Neural progenitor cell (in vitro differentiated cells): Measurements from ENCODE around the gene ETFBKMT. TPM values are rescaled to one million over a fixed set of nuclear protein-coding genes. Genes with fewer than 3 reads are reported as not detected.
"Not testable (repeated sequence)": the region's sequence is repeated elsewhere in the genome, so short reads cannot be mapped to it uniquely, and the experiment has no call there.

Experiments
- DNase-seq: peaks from one replicate; pipeline ENCODE4 v3.0.0-alpha.2; 2016; ENCODE audit warnings: low spot score
- H2AFZ ChIP-seq: fragments of 200-600 bp; sonication (generic); replicated peaks from 2 replicates; pipeline ENCODE4 v1.6.1; 2016; ENCODE audit warnings: antibody characterized with exemption
- H3F3A ChIP-seq: fragments of 200-600 bp; sonication (generic); 2 replicates; pipeline ENCODE4 v1.6.1; 2016; ENCODE audit warnings: antibody characterized with exemption, low read depth
- H3K27ac ChIP-seq: fragments of 200-600 bp; sonication (generic); 2 replicates; pipeline ENCODE4 v1.5.1; 2016; ENCODE audit warnings: mild to moderate bottlenecking
- H3K27me3 ChIP-seq: fragments of 200-600 bp; sonication (generic); 2 replicates; pipeline ENCODE4 v1.6.1; 2016; ENCODE audit warnings: mild to moderate bottlenecking, moderate library complexity
- H3K36me3 ChIP-seq: fragments of 200-600 bp; sonication (generic); 2 replicates; pipeline ENCODE4 v1.5.1; 2016
- H3K4me1 ChIP-seq: fragments of 200-600 bp; sonication (generic); 2 replicates; pipeline ENCODE4 v1.6.1; 2016; ENCODE audit warnings: mixed run types
- H3K4me2 ChIP-seq: fragments of 200-600 bp; sonication (generic); 2 replicates; pipeline ENCODE4 v1.6.1; 2016
- H3K4me3 ChIP-seq: fragments of 200-600 bp; sonication (generic); 2 replicates; pipeline ENCODE4 v1.5.1; 2016
- H3K79me2 ChIP-seq: fragments of 200-600 bp; sonication (generic); 2 replicates; pipeline ENCODE4 v1.6.1; 2016; ENCODE audit warnings: low read depth
- H3K9ac ChIP-seq: fragments of 200-600 bp; sonication (generic); 2 replicates; pipeline ENCODE4 v1.6.1; 2016
- H3K9me3 ChIP-seq: fragments of 200-600 bp; sonication (generic); 2 replicates; pipeline ENCODE4 v1.5.1; 2016; ENCODE audit warnings: low read depth
- H4K20me1 ChIP-seq: fragments of 200-600 bp; sonication (generic); 2 replicates; pipeline ENCODE4 v1.6.1; 2016; ENCODE audit warnings: low read depth
- H3K27ac Mint-ChIP-seq: 3 replicates; pipeline ENCODE4 v1.8.0; 2021; ENCODE audit warnings: mixed read lengths
- H3K27me3 Mint-ChIP-seq: 2 replicates; pipeline ENCODE4 v1.8.0; 2022; ENCODE audit warnings: low read depth, mild to moderate bottlenecking, inconsistent platforms, moderate library complexity, mixed read lengths; ENCODE audit not compliant: insufficient read depth
- H3K36me3 Mint-ChIP-seq: 3 replicates; pipeline ENCODE4 v1.8.0; 2021; ENCODE audit warnings: mixed read lengths
- H3K4me1 Mint-ChIP-seq: 3 replicates; pipeline ENCODE4 v1.8.0; 2021; ENCODE audit warnings: mixed read lengths
- H3K4me3 Mint-ChIP-seq: 3 replicates; pipeline ENCODE4 v1.8.0; 2021; ENCODE audit warnings: mild to moderate bottlenecking, moderate library complexity, mixed read lengths
- H3K9me3 Mint-ChIP-seq: 3 replicates; pipeline ENCODE4 v1.8.0; 2020; ENCODE audit warnings: mixed read lengths
- EZH2 ChIP-seq: fragments of 200-600 bp; sonication (generic); IDR thresholded peaks from 2 replicates; pipeline ENCODE4 v1.6.1; 2017; ENCODE audit warnings: antibody characterized with exemption, mild to moderate bottlenecking, moderate library complexity
- EZH2phosphoT487 ChIP-seq: fragments of 200-600 bp; sonication (generic); IDR thresholded peaks from 2 replicates; pipeline ENCODE4 v1.6.1; 2017; ENCODE audit warnings: antibody characterized with exemption
- total RNA-seq: library from RNA; depleted of rRNA; stranded (reverse); fragments of >200 nt; gene quantifications from 2 replicates; pipeline ENCODE4 v1.2.3, GENCODE V29; 2015; ENCODE audit warnings: low replicate concordance
- TF ChIP-seq, protein P1 (sequence below): fragments of 200-600 bp; sonication (generic); IDR thresholded peaks from 2 replicates; pipeline ENCODE4 v1.5.1; 2017; ENCODE audit warnings: antibody characterized with exemption, mild to moderate bottlenecking

The ETFBKMT gene
- total RNA-seq, 1 donor from 2014 or later: 1.5 TPM

DNA sequence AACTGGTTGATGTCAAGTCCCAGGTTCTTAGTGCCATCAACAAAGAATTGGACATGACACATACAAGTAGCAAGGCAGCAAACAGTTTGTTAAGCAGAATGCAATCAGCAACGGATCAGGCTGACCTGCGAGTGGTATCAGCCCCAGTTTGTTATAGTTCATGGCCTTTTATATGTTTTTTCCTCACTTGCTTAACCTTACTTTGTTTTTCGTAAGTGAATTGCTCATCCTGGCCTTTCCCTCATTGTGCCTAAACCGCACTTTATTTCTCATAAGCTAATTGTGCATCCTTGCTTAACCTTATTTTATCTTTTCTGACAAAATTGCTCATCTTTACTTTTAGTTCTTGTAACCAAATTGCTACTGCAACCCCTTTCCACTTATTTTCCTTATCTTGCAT lies 4.1 kb downstream of the ETFBKMT start:
- H3K36me3 Mint-ChIP-seq: peaks cover 9% of the 10 kb centered on the region
- Histone ChIP-seq H4K20me1 (no peaks in the 10 kb centered on the region), H3K27me3 (no peaks in the 10 kb centered on the region), H3F3A (peaks cover 11% of the 10 kb centered on the region), H2AFZ (no peak overlapping the region), H3K27ac (no peak overlapping the region), H3K4me3 (no peak overlapping the region), H3K9me3 (no peaks in the 10 kb centered on the region), H3K36me3 (no peaks in the 10 kb centered on the region), H3K79me2 (no peaks in the 10 kb centered on the region), H3K9ac (no peak overlapping the region), H3K4me1 (peaks cover 2% of the 10 kb centered on the region), H3K4me2 (no peak overlapping the region)
- H3K27me3 Mint-ChIP-seq: peaks cover 4% of the 10 kb centered on the region
- TF ChIP-seq EZH2phosphoT487: no peak
- no peak overlapping the region for H3K4me3 Mint-ChIP-seq
- peaks cover 13% of the 10 kb centered on the region for H3K9me3 Mint-ChIP-seq
- peaks cover 1% of the 10 kb centered on the region for H3K4me1 Mint-ChIP-seq
- no peak for DNase-seq
- no peak overlapping the region for H3K27ac Mint-ChIP-seq

- TF ChIP-seq EZH2 (no peak), EZH2phosphoT487 (no peak)
- TF ChIP-seq, protein P1, sequence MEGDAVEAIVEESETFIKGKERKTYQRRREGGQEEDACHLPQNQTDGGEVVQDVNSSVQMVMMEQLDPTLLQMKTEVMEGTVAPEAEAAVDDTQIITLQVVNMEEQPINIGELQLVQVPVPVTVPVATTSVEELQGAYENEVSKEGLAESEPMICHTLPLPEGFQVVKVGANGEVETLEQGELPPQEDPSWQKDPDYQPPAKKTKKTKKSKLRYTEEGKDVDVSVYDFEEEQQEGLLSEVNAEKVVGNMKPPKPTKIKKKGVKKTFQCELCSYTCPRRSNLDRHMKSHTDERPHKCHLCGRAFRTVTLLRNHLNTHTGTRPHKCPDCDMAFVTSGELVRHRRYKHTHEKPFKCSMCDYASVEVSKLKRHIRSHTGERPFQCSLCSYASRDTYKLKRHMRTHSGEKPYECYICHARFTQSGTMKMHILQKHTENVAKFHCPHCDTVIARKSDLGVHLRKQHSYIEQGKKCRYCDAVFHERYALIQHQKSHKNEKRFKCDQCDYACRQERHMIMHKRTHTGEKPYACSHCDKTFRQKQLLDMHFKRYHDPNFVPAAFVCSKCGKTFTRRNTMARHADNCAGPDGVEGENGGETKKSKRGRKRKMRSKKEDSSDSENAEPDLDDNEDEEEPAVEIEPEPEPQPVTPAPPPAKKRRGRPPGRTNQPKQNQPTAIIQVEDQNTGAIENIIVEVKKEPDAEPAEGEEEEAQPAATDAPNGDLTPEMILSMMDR: no peak
Measured at GRCh38 chr12:31664038-31664437, 4.5 kb downstream of the ETFBKMT start.

DNA sequence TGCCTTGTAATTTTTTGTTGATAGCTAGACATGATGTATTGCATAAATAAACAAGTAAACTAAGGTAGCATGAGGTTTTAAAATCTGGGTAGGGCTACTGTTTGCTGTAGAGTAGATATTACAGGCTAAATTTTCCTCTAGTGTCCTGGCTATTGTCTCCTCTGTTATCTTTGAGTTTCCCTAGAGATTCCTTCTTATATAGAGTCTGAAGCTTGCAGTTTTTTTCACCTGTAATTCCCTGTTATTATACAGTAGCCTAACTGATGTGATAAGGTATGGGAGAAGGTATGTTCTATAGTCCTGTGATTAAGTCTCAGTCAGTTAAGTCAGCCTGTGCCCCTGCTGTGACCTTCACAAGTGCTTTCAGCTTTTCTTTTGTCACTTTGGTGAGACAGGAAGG lies 9.5 kb downstream of the ETFBKMT start:
- no peak overlapping the region for H3K4me2 ChIP-seq
- H3K27me3 ChIP-seq: no peaks in the 10 kb centered on the region
- H3K4me3 ChIP-seq: no peak overlapping the region
- Mint-ChIP-seq H3K4me3 (no peak overlapping the region), H3K4me1 (peaks cover 4% of the 10 kb centered on the region), H3K27ac (no peak overlapping the region), H3K36me3 (peaks cover 14% of the 10 kb centered on the region), H3K27me3 (peaks cover 4% of the 10 kb centered on the region), H3K9me3 (peaks cover 23% of the 10 kb centered on the region)
- no peaks in the 10 kb centered on the region for H3F3A ChIP-seq
- peaks cover 9% of the 10 kb centered on the region for H3K9me3 ChIP-seq
- no peak overlapping the region for H3K27ac ChIP-seq
- no peak overlapping the region for H3K9ac ChIP-seq
- TF ChIP-seq EZH2phosphoT487 (no peak), EZH2 (no peak)
- TF ChIP-seq, protein P1: no peak
- H3K4me1 ChIP-seq: no peaks in the 10 kb centered on the region
- H2AFZ ChIP-seq: no peak overlapping the region
- DNase-seq: no peak
- no peaks in the 10 kb centered on the region for H3K79me2 ChIP-seq
- no peaks in the 10 kb centered on the region for H3K36me3 ChIP-seq
- no peaks in the 10 kb centered on the region for H4K20me1 ChIP-seq

More at GRCh38 chr12:31664038-31664437, 4.5 kb downstream of the ETFBKMT start:
- H2AFZ ChIP-seq: no peak overlapping the region
- Mint-ChIP-seq H3K36me3 (peaks cover 12% of the 10 kb centered on the region), H3K27me3 (peaks cover 4% of the 10 kb centered on the region), H3K4me3 (no peak overlapping the region), H3K27ac (no peak overlapping the region), H3K9me3 (peaks cover 18% of the 10 kb centered on the region), H3K4me1 (no peaks in the 10 kb centered on the region)
- no peak overlapping the region for H3K9ac ChIP-seq
- no peak for DNase-seq
- H3F3A ChIP-seq: peaks cover 8% of the 10 kb centered on the region
- no peaks in the 10 kb centered on the region for H3K27me3 ChIP-seq
- no peak overlapping the region for H3K4me2 ChIP-seq
- no peaks in the 10 kb centered on the region for H3K4me1 ChIP-seq
- H3K36me3 ChIP-seq: no peaks in the 10 kb centered on the region
- peaks cover 4% of the 10 kb centered on the region for H3K9me3 ChIP-seq
- H4K20me1 ChIP-seq: no peaks in the 10 kb centered on the region
- no peak overlapping the region for H3K4me3 ChIP-seq
- H3K27ac ChIP-seq: no peak overlapping the region
- H3K79me2 ChIP-seq: no peaks in the 10 kb centered on the region

DNA sequence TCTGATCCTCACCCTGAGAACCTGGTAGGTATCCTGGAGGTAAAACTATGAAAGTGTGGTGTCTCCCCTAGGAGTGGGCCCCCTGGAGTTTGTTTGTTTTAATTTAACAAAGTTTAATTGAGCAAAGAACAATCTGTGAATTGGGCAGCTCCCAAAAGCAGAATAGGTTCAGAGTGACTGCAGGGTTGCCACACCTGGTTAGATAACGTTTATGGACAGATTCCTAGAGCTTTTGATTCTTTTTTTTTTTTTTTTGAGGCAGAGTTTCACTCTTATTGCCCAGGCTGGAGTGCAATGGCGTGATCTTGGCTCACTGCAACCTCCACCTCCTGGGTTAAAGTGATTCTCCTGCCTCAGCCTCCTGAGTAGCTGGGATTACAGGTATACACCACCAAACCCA lies 10.1 kb downstream of the ETFBKMT start:
- not testable (repeated sequence) for H4K20me1 ChIP-seq, H3K4me1 Mint-ChIP-seq, H3K27me3 ChIP-seq, H3K27ac ChIP-seq, H3K4me3 ChIP-seq, H2AFZ ChIP-seq, H3K4me1 ChIP-seq, H3K4me2 ChIP-seq, H3F3A ChIP-seq, H3K4me3 Mint-ChIP-seq, DNase-seq, H3K36me3 ChIP-seq, H3K27ac Mint-ChIP-seq, H3K79me2 ChIP-seq, H3K9ac ChIP-seq, H3K27me3 Mint-ChIP-seq, H3K9me3 ChIP-seq
- H3K36me3 Mint-ChIP-seq: peaks cover 14% of the 10 kb centered on the region
- peaks cover 23% of the 10 kb centered on the region for H3K9me3 Mint-ChIP-seq
